HG03045 (cell line): ENCODE results near the gene MTO1.
"Not testable (repeated sequence)": the region's sequence is repeated elsewhere in the genome, so short reads cannot be mapped to it uniquely, and the experiment has no call there.

Experiments
- ATAC-seq: cut with Tn5 transposase; IDR thresholded peaks from one replicate; pipeline ENCODE4 v1.9.1; 2021; ENCODE audit warnings: mild to moderate bottlenecking, moderate library complexity; ENCODE audit not compliant: unreplicated experiment

Gene MTO1

DNA sequence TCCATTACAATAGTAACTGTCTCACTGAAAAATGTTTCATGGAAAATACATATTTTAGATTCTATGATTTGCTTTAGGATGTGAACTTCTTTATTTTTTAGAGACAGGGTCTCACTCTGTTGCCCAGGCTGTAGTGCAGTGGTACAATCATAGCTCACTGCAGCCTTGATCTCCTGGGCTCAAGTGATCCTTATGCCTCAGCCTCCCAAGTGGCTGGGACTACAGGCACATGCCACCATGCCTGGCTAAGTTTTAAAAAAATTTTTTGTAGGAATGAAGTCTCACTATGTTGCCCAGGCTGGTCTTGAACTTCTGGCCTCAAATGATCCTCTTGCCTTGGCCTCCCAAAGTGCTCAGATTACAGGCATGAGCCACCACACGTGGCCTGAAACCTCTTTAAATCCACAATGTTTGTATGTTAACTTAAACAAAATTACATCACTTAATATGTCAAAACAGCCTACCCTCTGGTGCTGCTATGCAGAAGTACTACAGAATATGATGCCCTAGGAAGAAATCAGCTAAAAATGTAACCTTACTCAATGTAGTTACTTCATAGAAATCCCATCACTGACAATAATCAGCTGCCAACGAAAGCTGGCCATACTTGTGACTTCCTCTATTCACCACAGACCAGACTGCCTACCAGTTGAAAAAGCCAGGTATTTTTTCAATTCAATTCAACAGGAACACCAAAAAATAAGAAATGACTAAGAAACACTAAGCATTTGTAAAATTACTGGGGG lies 41.7 kb downstream of the MTO1 start:
- no peak for ATAC-seq

DNA sequence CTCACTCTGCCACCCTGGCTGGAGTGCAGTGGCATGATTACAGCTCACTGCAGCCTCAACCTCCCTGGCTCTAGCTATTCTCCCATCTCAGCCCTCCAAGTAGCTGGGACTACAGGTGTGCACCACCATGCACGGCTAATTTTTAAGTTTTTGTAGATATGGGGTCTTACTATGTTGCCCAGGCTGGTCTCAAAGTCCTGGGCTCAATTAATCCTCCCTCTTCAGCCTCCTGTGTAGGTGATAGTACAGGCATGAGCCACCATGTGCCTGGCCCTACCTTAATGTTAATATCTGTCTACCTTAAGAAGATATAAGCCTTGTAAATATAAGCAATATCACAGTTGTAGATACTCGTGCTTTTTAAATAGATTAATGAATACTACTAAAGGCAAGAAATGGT lies 42.6 kb downstream of the MTO1 start:
- ATAC-seq, result no peak

DNA sequence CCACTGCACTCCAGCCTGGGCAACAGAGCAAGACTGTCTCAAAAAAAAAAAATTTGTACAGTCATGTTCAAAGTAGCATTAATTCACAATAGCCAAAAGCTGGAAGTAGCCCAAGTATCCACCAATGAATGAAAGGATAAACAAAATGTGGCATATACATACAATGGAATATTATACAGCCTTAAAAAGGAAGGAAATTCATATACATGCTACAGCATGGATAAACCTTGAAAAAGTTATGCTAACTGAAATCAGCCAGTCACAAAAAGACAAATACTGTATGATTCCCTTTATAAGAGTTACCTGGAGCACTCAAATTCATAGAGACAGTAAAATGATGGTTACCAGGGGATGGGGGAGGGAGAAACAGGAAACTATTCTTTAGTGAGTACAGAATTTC lies 43.6 kb downstream of the MTO1 start:
- no peak for ATAC-seq

DNA sequence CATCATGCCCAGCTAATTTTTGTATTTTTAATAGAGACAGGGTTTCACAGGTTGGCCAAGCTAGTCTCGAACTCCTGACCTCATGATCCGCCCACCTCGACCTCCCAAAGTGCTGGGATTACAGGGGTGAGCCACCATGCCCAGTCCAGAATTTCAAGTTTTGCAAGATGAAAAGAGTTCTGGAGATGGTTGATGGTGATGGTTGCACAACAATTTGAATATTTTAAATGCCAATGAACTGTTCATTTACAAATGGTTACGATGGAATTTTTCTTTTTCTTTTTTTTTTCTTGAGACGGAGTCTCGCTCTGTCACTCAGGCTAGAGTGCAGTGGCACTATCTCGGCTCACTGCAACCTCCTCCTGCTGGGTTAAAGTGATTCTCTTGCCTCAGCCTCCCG lies 44.2 kb downstream of the MTO1 start:
- not testable (repeated sequence) for ATAC-seq

DNA sequence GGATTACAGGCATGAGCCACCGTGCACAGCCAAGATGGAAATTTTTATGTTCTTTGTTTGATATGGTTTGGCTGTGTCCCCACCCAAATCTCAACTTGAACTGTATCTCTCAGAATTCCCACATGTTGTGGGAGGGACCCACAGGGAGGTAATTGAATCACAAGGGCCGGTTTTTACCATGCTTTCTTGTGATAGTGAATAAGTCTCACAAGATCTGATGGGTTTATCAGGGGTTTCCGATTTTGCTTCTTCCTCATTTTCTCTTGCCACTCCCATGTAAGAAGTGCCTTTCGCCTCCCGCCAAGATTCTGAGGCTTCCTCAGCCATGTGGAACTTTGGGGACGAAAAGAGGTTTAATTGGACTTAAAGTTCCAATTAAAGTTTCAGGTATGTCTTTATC lies 44.7 kb downstream of the MTO1 start:
- ATAC-seq, result no peak

DNA sequence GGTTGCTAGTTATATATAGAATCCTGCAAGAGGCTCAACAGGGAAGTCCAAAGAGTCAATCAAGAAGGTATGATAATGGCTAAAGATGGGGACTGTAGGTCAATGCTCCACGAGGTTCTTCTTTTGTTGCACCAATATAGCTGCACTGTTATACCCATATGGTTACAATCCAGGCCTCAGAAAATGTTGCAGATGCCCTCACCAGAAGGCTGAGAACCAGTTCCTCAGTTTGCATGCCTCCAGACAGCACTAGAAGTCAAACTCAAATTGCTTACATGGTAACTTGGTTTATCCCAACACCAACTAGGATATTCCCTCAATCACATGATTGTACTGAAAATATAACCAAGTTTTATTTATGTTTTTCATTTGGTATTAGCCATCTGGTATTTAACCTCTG lies 47.2 kb downstream of the MTO1 start:
- no peak for ATAC-seq

DNA sequence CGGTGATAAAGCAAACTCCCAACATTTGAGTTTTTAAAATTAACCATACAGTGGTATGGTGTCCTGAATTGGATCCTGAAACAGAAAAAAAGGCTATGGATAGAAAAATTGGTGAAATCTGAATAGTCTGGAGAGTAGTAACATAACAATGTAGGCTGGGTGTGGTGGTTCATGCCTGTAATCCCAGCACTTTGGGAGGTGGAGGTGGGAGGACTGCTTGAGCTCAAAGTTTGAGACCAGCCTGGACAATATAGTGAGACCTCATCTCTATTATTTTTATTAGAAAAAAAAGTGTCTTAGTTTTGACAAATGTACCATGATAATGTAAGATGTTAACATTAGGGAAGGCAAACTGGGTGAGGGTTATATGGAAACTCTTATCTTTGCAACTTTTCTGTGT lies 48.3 kb downstream of the MTO1 start:
- no peak for ATAC-seq

DNA sequence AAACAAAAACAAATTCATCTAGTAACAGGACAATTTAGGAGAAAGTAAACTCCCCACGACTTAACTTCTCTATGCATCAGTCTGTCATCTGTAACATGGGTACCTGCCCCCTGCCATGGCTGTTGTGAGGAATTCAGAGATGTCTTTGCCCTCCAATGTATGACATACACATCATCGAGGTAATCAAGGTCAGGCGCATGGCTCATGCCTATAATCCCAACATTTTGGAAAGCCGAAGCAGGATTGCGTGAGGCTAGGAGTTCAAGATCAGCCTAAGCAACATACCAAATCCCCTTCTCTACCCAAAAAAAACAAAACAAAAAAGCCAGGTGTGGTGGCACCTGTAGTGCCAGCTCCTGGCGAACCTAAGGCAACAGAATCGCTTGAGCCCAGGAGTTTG lies 50.3 kb downstream of the MTO1 start:
- no peak for ATAC-seq

DNA sequence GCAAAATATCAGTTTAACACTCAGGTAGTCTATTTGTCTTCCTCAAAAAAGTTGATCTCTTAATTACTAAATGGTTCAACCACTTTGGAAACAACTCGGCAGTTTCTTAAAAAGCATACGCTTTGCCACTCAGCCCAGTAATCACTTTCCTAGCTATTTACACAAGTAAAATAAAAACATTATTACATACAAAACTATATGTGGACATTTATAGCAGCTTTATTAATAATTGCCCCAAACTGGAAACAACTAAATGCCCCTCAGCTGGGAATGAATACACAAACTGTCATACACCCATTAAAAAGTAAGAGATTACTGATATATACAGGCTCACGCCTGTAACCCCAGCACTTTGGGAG lies 51.9 kb downstream of the MTO1 start:
- ATAC-seq, result no peak

DNA sequence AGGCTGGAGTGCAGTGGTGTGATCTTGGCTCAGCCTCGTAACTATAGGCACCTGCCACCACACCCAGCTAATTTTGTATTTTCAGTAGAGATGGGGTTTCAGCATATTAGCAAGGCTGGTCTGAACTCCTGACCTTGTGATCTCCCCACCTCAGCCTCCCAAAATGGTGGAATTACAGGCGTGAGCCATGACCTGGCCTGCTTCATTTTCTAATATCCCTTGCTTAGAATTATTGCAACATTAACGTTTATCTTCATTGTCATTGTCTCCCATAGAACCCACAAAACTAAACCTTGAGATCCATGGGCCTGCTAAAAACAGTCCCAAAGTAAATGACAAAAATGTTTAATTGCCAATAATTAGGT lies 53.2 kb downstream of the MTO1 start:
- ATAC-seq, result no peak

DNA sequence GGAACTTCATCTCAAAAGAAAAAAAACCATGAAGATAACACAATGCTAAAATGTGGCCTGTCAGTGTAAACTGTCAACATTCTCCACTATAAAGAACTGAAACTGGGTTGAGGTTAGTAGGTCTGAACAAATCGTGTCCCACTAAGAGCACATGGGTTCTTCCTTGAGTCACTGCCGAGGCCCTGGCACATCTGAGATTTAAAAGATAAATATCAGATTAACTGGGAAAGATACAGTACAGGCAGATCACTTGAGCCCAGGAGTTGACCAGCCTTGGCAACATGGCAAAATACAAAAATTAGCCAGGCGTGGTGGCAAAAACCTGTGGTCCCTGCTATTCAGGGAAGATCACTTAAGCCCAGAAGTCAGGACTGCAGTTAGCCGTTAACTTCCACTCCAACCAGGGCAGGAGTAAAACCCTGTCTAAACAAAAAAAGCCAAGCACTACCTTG lies 53.7 kb downstream of the MTO1 start:
- ATAC-seq, result no peak

DNA sequence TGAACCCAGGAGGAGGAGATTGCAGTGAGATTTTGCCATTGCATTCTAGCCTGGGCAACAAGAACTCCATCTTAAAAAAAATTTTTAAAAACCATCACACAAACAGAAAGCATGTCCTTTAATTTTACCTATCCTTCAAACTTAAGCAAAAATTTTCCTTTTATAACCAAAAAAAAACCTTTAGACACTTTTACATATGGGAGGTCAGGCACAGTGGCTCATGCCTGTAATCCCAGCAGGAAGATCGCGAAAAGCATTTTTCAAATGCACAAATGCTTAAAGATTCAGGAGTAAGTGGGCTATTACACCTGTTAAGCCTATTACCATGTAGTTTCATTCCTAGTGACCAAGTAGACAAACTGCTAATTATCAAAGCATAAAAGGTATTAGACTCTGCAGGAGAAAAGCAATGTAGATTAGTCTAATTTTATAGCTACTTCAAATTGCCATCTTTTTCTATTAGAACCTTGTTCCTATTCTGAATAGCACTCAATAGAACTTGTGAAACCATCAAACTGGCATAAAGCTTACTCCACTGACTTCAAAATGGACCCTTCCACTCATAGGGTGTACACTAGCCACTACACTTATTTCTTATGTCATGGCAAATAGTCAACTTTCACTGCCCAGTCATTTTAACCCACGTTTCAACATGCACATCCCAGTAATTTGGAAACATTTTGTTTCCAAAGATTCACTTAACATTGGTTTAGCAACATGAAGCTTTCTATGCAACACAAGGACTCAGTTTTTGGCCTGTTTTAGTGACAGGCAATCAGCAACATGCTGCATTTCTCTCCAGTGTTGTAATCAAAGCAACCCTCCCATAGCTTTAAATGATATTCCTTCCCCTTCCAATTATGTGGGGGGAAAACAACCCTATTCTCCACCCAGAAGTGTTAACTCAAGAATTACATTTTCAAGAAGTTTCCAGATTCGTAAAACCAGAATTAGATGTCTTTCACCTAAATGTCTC lies 55.3 kb downstream of the MTO1 start:
- ATAC-seq, result no peak

DNA sequence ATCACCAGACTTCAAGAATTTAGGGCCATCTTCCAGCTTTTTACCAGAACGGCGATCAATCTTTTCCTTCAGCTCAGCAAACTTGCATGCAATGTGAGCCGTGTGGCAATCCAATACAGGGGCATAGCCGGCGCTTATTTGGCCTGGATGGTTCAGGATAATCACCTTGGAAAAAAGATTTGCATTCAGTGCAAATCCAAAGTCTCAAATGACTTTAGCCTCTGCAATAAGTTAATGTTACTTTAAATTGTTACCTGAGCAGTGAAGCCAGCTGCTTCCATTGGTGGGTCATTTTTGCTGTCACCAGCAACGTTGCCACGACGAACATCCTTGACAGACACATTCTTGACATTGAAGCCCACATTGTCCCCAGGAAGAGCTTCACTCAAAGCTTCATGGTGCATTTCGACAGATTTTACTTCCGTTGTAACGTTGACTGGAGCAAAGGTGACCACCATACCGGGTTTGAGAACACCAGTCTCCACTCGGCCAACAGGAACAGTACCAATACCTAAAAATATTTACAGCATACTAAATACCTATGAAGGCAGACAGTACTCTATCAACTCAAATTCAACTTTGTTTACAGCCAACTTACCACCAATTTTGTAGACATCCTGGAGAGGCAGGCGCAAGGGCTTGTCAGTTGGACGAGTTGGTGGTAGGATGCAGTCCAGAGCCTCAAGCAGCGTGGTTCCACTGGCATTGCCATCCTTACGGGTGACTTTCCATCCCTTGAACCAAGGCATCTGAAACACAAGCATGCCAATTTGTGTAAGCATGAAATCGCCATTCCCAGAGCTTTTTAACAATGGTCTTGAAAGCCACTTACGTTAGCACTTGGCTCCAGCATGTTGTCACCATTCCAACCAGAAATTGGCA lies 56.8 kb downstream of the MTO1 start:
- not testable (repeated sequence) for ATAC-seq

DNA sequence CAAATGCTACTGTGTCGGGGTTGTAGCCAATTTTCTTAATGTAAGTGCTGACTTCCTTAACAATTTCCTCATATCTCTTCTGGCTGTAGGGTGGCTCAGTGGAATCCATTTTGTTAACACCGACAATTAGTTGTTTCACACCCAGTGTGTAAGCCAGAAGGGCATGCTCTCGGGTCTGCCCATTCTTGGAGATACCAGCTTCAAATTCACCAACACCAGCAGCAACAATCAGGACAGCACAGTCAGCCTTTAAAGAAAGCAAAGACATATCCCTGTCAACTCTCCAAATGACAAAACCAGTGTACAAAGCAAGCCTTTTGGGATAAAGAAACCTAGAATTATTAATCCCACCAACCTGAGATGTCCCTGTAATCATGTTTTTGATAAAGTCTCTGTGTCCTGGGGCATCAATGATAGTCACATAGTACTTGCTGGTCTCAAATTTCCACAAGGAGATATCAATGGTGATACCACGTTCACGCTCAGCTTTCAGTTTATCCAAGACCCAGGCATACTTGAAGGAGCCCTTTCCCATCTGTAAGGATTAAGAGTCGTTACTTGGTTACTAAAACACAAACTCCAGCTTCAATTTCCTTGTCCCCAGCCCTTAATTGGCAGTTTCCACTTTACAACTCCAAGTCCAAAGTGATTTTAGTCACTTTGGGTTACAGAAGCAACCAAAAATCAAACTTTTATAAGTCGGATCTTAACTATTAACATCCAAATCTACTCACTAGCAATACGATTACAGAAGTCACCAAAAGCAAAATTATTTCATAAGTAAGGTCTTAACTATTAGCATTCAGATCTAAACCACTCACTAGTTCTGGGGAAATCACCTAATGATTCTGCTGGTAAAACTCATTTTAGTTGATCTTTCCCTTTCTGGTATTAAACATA lies 57.7 kb downstream of the MTO1 start:
- ATAC-seq, result not testable (repeated sequence)

DNA sequence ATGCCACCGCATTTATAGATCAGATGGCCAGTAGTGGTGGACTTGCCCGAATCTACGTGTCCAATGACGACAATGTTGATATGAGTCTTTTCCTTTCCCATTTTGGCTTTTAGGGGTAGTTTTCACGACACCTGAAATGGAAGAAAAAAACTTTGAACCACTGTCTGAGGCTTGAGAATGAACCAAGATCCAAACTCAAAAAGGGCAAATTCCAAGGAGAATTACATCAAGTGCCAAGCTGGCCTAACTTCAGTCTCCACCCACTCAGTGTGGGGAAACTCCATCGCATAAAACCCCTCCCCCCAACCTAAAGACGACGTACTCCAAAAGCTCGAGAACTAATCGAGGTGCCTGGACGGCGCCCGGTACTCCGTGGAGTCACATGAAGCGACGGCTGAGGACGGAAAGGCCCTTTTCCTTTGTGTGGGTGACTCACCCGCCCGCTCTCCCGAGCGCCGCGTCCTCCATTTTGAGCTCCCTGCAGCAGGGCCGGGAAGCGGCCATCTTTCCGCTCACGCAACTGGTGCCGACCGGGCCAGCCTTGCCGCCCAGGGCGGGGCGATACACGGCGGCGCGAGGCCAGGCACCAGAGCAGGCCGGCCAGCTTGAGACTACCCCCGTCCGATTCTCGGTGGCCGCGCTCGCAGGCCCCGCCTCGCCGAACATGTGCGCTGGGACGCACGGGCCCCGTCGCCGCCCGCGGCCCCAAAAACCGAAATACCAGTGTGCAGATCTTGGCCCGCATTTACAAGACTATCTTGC lies 58.6 kb downstream of the MTO1 start:
- peak; percentile 17 for ATAC-seq

DNA sequence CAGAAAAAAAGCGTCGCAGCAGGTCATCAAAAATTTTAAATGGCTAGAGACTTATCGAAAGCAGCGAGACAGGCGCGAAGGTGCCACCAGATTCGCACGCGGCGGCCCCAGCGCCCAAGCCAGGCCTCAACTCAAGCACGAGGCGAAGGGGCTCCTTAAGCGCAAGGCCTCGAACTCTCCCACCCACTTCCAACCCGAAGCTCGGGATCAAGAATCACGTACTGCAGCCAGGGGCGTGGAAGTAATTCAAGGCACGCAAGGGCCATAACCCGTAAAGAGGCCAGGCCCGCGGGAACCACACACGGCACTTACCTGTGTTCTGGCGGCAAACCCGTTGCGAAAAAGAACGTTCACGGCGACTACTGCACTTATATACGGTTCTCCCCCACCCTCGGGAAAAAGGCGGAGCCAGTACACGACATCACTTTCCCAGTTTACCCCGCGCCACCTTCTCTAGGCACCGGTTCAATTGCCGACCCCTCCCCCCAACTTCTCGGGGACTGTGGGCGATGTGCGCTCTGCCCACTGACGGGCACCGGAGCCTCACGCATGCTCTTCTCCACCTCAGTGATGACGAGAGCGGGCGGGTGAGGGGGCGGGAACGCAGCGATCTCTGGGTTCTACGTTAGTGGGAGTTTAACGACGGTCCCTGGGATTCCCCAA lies 59.3 kb downstream of the MTO1 start, which contains the start of gene EEF1A1:
Gene EEF1A1 (minus strand): TSS at position 345 of the 663 bp plus-strand sequence. CDS start 1,006 bp downstream, outside the sequence.
- peak; percentile 70 for ATAC-seq

DNA sequence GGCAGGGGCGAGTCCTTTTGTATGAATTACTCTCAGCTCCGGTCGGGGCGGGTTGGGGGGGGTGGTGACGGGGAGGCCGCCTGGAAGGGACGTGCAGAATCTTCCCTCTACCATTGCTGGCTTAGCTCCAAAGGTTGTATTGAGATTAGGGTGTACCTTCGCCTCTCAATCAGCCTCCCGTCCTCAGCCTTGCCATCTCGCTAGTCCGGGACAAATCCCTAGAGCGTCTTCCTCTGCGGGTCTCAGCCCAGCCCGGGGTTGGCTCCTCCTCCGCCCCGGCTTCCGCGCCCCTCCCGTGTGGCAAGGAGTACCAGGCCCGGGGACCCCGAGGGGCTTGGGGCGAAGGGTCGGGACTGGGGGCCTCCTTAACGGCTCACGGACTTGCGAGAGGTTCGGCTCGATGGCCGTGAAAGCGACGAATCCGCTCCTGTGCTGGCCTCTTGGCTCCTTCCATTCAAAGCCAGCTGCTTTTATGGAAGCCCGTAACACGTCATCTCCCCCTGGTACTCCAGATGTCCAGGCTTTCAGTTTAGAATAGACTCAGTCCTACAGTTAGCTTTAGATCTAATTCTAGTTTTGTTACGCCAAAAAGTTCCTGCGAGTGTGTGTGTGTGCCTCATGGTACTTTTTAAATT lies 59.9 kb downstream of the MTO1 start:
- peak; percentile 41 for ATAC-seq

DNA sequence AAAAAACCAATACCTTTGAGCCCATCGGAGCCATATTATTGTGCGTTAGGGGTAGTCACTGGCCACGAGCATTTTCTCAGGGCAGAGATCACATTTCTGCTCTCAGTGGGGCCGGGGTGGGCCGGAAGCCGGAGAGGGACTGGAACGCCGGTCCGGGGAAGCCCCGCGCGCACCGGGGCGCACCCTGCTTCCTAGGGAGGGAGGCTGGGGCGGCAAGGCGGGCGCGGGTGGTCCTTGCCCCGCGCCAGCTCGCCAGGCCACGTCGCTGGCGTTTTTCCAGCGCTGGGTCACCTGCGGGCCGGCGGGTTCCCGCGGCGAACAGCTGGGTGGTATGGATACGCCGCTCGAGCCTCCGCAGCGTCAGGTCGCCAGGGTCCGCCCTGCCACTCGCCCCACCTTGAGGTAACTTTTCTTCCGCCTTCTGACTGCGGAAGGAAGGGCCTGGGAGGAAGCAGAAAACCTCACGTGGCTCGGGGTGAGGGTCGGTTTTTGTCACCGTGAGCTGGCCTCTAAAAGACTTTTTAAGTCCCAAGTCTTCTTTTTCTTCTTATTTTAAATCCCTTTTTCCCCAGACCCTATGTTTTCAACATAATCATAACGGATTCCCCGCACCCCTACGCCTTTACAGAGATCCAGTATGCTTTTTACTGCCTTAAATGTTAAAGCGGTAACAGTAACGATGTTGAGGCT lies 62.0 kb downstream of the MTO1 start:
- ATAC-seq, result peak; percentile 39
